NK-92 (cell line): ENCODE measurements around the gene BATF.

Source experiments
- DNase-seq: peaks from one replicate; lab custom pipeline; 2025; ENCODE audit not compliant: unreplicated experiment; lab: John Stamatoyannopoulos, UW

BATF gene

DNA sequence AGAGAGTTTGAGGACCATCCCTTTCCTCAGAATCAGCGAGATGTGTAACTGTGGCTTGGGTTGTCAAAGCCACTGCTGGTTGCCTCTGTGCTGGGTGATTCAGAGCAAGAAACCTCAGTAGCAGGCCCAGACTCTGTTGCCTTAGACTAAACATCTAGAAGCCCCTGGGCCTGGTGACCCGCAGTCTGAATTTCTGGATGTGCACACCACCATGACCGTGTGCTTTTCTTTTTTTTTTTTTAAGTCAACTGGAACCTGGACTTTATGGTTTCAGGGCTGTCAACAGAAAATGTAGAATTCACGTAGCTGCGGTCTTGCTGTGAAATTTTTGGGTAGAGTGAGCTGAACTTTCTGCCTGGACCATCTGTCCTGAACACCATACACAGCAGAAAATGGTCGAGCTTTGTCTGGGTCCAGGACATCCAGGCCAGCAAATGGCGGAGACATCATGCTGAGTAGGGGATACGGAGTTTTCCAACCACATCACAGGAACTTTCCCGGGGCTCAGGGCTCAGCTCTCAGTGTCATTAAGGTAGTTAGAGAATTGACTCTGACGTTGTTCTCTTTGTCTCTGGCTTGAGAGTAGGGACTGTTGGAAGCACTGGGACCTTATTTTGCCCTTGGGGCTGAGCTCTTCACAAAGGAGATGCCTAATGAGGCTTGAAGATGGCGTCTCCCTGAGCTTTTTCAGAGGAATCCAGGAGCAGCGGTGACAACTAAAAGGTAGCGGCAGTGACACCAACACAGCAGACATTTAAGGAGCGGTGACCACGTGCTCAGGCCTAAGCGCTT, 23.0 kb upstream of the BATF start:
- no peak for DNase-seq

GRCh38 chr14:75501080-75501479, 21.2 kb upstream of the BATF start:
- no peak for DNase-seq

DNA sequence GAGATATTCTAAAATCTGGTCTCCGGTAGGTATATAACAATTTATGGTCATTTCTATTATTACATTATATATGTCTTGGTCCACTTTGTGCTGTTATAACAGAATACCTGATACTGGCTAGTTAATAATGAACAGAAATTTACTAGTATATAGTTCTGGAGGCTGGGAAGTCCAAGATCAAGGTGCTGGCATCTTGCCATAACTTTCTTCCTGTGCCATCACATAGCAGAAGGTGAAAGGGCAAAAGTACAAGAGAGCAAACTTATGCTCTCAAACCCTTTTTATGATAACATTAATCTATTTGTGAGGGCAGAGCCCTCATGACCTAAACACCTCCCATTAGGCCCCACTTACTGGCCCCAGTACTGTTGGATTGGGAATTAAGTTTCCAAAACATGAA, 17.9 kb upstream of the BATF start:
- DNase-seq = no peak

DNA sequence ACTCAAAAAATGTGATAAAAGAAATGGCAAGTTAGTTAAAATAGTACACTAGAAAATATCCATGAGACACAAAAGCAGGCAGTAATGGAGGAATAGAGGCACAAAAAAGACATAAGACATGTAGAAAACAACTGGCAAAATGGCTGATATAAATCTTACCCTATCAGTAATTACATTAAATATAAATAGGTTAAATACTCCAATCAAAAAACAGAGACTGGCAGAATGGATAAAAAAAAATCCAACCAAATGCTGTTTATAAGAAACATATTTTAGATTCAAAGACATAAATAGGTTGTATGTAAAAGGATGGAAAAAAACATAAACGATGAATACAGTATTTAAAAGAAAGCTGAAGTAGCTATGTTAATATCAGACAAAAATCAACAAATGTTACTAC, 15.3 kb upstream of the BATF start:
- no peak for DNase-seq

GRCh38 chr14:75510547-75510946, 11.7 kb upstream of the BATF start:
- DNase-seq = no peak

DNA sequence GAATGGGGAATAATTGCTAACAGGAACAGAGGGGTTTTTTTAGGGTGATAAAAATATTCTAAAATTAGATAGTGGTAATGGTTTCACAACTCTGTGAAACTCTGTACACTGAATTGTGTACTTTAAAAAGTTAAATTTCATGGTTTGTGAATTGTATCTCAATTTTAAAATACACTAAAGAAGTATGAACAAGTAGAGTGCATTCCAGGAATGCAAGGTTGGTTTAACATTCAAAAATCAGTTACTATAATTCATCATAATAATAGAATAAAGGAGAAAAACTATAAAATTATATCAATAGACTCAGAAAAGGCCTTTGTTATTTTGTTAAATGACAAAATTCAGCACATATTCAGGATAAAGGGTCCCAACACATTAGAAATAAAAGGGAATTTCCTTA, 11.1 kb upstream of the BATF start:
- DNase-seq = no peak

DNA sequence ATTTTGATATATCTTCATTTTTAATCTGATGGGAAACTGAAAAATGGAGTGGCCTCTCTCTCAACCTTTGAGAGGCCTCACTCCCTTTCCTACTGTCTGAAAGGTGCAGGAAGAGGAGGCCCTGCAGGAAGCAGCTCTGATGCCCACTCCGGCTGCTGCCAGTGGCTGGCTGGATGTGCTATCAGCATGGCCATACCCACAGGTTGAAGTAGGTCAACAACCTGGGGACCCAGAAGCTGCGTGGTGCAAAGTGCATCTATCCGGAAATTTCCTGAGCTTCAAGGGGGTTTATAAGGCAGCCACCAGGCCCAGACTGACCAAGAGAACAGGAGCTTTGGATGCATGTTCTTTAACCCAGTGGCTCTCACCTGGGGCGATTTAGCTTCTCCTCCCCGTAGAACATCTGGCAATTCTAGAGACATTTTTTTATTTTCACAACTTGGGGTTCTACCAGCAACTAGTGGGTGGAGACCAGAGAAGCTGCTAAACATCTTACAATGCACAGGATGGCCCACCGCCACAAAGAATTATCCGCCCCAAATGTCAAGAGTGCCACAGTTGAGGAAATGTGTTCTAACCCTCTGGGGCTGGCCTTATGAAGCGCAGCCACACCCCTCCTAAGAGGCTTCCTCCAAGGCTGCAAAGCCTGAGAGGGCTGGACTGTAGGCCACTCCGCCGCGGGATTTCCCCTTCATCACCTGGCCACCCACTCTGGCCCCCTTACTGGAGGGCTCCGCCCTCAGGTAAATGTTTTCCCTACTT, 8.2 kb upstream of the BATF start:
- no peak for DNase-seq

- no peak for DNase-seq
Measured at GRCh38 chr14:75514673-75515628, 7.3 kb upstream of the BATF start.

- no peak for DNase-seq
Measured at GRCh38 chr14:75515629-75515996, 6.7 kb upstream of the BATF start.

GRCh38 chr14:75518625-75519024, 3.6 kb upstream of the BATF start:
- no peak for DNase-seq

GRCh38 chr14:75519394-75519793, 2.9 kb upstream of the BATF start:
- DNase-seq = no peak

GRCh38 chr14:75519826-75520728, 2.2 kb upstream of the BATF start:
- no peak for DNase-seq

- no peak for DNase-seq
Measured at GRCh38 chr14:75520852-75521251, 1.4 kb upstream of the BATF start.

- DNase-seq = no peak
Measured at GRCh38 chr14:75521415-75522199, 662 bp upstream of the BATF start.

DNA sequence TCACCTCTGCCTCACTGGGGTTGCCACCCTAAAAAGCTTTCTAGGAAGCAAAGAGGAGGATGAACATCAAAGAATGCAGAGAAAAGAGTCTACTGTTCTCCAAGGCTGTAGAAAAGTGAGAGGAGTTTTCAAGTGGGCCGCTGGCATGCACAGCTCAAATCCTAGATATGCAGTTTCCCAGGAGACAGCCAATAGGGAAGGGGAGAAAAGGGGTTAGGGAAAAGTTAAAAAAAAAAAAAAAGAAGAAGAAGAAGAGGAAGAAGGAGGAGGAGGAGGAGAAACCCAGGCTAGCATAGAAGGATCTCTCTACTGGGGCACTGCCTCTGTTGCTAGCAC, 682 bp downstream of the BATF start:
- no peak for DNase-seq

- no peak for DNase-seq
Measured at GRCh38 chr14:75523771-75524171, 1.5 kb downstream of the BATF start.

DNA sequence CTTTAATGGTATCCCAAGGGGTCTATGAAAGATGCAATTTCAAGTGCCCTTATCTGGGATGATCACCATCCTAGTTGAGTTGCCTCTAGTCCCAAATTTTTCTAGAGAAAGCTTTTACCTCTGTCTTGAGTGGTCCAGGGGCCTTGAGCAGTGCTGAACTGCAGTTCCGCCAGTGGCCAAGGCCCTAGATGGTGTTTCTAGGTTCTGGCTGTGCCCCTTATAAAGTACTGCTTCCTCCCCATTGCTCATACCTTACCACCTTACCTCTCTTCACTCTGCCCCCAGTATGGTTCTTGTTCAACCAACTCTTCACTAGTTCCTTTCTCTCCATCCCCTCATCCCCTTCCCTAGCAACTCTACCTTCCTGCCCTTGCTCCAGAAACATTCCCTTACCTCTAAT, 3.7 kb downstream of the BATF start:
- DNase-seq = no peak

GRCh38 chr14:75527449-75528163, 5.3 kb downstream of the BATF start:
- no peak for DNase-seq

DNA sequence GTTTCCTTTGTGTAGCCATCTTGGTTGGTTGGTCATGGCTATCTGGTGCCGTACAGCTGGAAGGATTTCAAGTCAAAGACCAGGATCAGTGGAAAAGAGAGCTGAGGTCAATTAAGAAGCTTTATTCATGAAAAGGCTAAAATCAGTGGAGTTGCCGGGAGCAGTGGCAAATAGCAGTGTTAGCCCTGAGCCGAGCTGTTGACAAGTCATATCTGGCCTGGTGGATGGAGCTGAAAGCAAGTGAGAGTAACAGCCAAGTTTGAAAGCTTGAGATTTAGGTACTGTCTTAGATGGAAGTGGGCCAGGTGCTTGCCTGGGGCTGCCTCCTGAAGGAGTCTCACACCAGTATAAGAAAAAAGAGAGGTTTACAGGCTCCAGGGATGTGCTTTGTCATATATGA, 9.0 kb downstream of the BATF start:
- DNase-seq = no peak
